Melanocyte of skin (primary cell): Measurements from ENCODE around the gene ARFGEF2. TPM values are rescaled to one million over a fixed set of nuclear protein-coding genes. Genes with fewer than 3 reads are reported as not detected.

Experiments used
- small RNA-seq, 2 donors: library from RNA; depleted of rRNA; stranded (forward); fragments of <200 nt; gene quantifications; one replicate each; pipeline ENCODE3, GENCODE V24; 2012
- total RNA-seq, 2 donors: library from RNA; depleted of rRNA; stranded (reverse); fragments of >200 nt; gene quantifications; 2 replicates each; pipeline ENCODE4 v1.2.3, GENCODE V29; 2012

The ARFGEF2 gene
- 10 to 100 TPM; 44.4 to 47.3 TPM for total RNA-seq

DNA sequence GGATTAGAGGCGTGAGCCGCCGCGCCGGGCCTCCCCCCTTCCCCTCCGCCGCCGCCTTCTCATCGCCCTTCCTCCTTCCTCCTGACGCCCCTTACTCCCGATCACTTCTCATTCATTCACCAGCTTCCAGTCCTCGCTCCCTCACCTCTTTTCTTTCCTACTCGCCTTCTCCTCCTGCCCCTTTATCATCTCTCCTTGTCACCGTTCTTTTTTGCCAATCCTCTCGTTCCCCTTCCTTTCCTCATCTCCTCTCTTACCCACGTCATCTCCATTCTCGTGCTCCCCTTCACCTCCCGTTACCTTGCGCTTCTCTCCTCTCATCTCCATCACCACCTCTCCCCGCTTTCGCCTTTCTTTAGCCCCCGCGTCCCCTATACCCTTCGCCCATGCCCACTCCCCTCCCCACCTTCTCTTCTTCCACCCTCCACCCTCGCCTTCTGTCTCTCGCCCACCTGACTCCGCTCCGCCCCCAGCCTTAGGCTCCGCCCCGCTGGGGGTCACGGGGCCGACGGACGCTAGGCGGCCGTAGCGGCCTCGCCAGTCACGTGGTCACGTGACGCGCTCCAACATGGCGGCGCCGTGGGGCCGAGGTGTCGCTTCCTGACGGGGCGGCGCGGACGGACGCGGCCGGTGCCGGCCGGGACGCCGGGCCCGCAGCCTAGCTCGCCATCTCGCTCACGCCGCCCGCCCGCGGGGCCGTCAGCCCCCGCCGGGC lies at the start of gene ARFGEF2:
Gene ARFGEF2, plus strand, starts transcription at position 544 of the 715 bp plus-strand sequence. CDS start 179 bp downstream, outside the sequence.

DNA sequence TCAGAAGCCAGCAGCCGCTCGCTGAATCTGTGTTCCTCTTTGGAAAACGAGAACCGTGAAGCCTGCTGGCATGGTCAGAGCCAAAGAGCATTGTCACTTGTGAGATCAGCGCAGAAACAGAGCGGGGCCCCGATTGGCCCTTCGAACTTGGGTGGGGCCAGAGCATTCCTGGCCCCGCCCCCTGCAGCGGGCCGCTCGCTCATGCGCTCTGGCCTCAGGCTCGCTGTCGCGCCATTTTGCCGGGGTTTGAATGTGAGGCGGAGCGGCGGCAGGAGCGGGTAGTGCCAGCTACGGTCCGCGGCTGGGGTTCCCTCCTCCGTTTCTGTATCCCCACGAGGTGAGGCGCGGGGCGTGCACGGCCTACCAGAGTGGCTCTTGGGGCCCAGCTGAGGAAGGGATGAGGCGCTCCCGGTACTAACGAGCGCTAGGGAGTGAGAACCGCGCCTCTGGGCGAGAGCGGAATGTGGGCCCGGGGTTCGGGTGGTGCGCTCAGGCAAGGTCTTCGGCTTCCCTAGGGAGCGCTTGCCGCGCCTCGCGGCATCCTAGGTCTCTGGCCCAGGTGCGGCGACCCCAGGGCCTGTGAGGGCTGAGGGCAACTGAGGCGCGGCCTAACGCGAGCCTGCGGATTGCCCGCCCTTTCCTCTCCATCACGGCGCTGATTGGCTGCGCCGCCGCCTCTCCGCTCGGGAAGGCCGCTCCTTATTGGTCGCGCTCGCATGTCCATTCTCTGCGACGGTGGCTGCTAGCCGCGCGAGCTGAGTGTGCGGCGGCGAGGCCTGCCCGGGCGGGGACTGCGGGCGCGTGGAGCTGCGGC lies 124.8 kb downstream of the ARFGEF2 start, which contains the start of gene CSE1L:
Gene CSE1L, plus strand, starts transcription at position 226 of the 814 bp plus-strand sequence. CDS start 12,152 bp downstream, outside the sequence.

Small RNAs within 50 kb of the gene (small RNA-seq; reads per million reads assigned to genes)
- 0 to 0.17 reads per million in 2 donors for gene SNAP23P1

Other genes starting within 250 kb of the ARFGEF2 start
- gene PREX1, start 93.7 kb upstream of the ARFGEF2 start, total RNA-seq, result 1 to 10 TPM; 7.3 to 8.3 TPM
- gene CSE1L, start 124.6 kb downstream of the ARFGEF2 start, total RNA-seq, result 100 to 1,000 TPM in 1 of 2 donors, 10 to 100 TPM in 1; 89.5 to 155 TPM